Measurements from ENCODE around the gene FBXL7.

The FBXL7 gene

GRCh38 chr5:15728811-15729210, 228.8 kb downstream of the FBXL7 start:
- DNase-seq: no peak

GRCh38 chr5:15731699-15732098, 231.7 kb downstream of the FBXL7 start:
- DNase-seq: no peak

GRCh38 chr5:15734058-15734457, 234.1 kb downstream of the FBXL7 start:
- DNase-seq: no peak

- no peak for DNase-seq
These were observed 237.2 kb downstream of the FBXL7 start for GRCh38 chr5:15737036-15737821.

- no peak for DNase-seq
These were observed 238.1 kb downstream of the FBXL7 start for GRCh38 chr5:15737871-15738664.

- DNase-seq: no peak
These were observed 240.4 kb downstream of the FBXL7 start for GRCh38 chr5:15740383-15740782.

GRCh38 chr5:15741591-15741990, 241.6 kb downstream of the FBXL7 start:
- DNase-seq: no peak

GRCh38 chr5:15746833-15747232, 246.9 kb downstream of the FBXL7 start:
- no peak for DNase-seq

GRCh38 chr5:15748266-15748665, 248.3 kb downstream of the FBXL7 start:
- no peak for DNase-seq

- DNase-seq: no peak
These were observed 252.8 kb downstream of the FBXL7 start for GRCh38 chr5:15752663-15753285.

- DNase-seq: no peak
These were observed 253.8 kb downstream of the FBXL7 start for GRCh38 chr5:15753752-15754151.

- DNase-seq: no peak
These were observed 257.1 kb downstream of the FBXL7 start for GRCh38 chr5:15757103-15757502.

GRCh38 chr5:15757619-15758018, 257.6 kb downstream of the FBXL7 start:
- DNase-seq: no peak

GRCh38 chr5:15762668-15763067, 262.7 kb downstream of the FBXL7 start:
- DNase-seq: no peak

GRCh38 chr5:15763754-15764153, 263.8 kb downstream of the FBXL7 start:
- DNase-seq: no peak

- DNase-seq: no peak
These were observed 269.0 kb downstream of the FBXL7 start for GRCh38 chr5:15768936-15769335.

GRCh38 chr5:15772131-15772530, 272.2 kb downstream of the FBXL7 start:
- DNase-seq: no peak

GRCh38 chr5:15774632-15775031, 274.7 kb downstream of the FBXL7 start:
- no peak for DNase-seq

GRCh38 chr5:15776346-15776745, 276.4 kb downstream of the FBXL7 start:
- no peak for DNase-seq

GRCh38 chr5:15783734-15784133, 283.8 kb downstream of the FBXL7 start:
- no peak for DNase-seq

- DNase-seq: no peak
These were observed 285.6 kb downstream of the FBXL7 start for GRCh38 chr5:15785531-15785981.

- no peak for DNase-seq
These were observed 286.3 kb downstream of the FBXL7 start for GRCh38 chr5:15786326-15786725.

- no peak for DNase-seq
These were observed 286.9 kb downstream of the FBXL7 start for GRCh38 chr5:15786884-15787283.

GRCh38 chr5:15787681-15788080, 287.7 kb downstream of the FBXL7 start:
- no peak for DNase-seq
